ENCODE measurements around the gene MVB12B.

The MVB12B gene

GRCh38 chr9:126468141-126468825 is 141.7 kb downstream of the MVB12B start:
- Histone ChIP-seq H3K27me3 (ENCODE audit: insufficient read depth, low read depth, severe bottlenecking) (no peaks in the 10 kb centered on the region), H3K27ac (no peak overlapping the region), H3K36me3 (peaks cover 16% of the 10 kb centered on the region), H3K9me3 (ENCODE audit: severe bottlenecking) (no peaks in the 10 kb centered on the region), H3K4me3 (ENCODE audit: low read depth, low read length) (no peak overlapping the region)
- no peak for DNase-seq
- no peak for TF ChIP-seq CTCF (IDR thresholded peaks at IDR 0.05; ENCODE audit: low read depth, low read length)

- Histone ChIP-seq H3K4me3 (ENCODE audit: low read depth, low read length) (no peak overlapping the region), H3K9me3 (ENCODE audit: severe bottlenecking) (no peaks in the 10 kb centered on the region), H3K27ac (no peak overlapping the region), H3K36me3 (peaks cover 21% of the 10 kb centered on the region), H3K27me3 (ENCODE audit: insufficient read depth, low read depth, severe bottlenecking) (no peaks in the 10 kb centered on the region)
- no peak for DNase-seq
- no peak for TF ChIP-seq CTCF (IDR thresholded peaks at IDR 0.05; ENCODE audit: low read depth, low read length)
Observed at GRCh38 chr9:126470241-126470993, 143.8 kb downstream of the MVB12B start.

- no peak overlapping the region for H3K27ac ChIP-seq
- no peaks in the 10 kb centered on the region for H3K27me3 ChIP-seq (ENCODE audit: insufficient read depth, low read depth, severe bottlenecking)
- no peak overlapping the region for H3K4me3 ChIP-seq (ENCODE audit: low read depth, low read length)
- TF ChIP-seq CTCF (IDR thresholded peaks at IDR 0.05; ENCODE audit: low read depth, low read length): no peak
- H3K36me3 ChIP-seq: peaks cover 21% of the 10 kb centered on the region
- H3K9me3 ChIP-seq (ENCODE audit: severe bottlenecking): no peaks in the 10 kb centered on the region
- no peak for DNase-seq
Observed at GRCh38 chr9:126471084-126471624, 144.5 kb downstream of the MVB12B start.

- TF ChIP-seq CTCF (IDR thresholded peaks at IDR 0.05; ENCODE audit: low read depth, low read length): no peak
- no peaks in the 10 kb centered on the region for H3K27me3 ChIP-seq (ENCODE audit: insufficient read depth, low read depth, severe bottlenecking)
- no peak overlapping the region for H3K4me3 ChIP-seq (ENCODE audit: low read depth, low read length)
- H3K9me3 ChIP-seq (ENCODE audit: severe bottlenecking): no peaks in the 10 kb centered on the region
- H3K27ac ChIP-seq: no peak overlapping the region
- no peak for DNase-seq
- peaks cover 20% of the 10 kb centered on the region for H3K36me3 ChIP-seq
Observed at GRCh38 chr9:126472198-126472947, 145.7 kb downstream of the MVB12B start.

- Histone ChIP-seq H3K4me3 (ENCODE audit: low read depth, low read length) (no peak overlapping the region), H3K27ac (no peak overlapping the region), H3K27me3 (ENCODE audit: insufficient read depth, low read depth, severe bottlenecking) (no peaks in the 10 kb centered on the region), H3K9me3 (ENCODE audit: severe bottlenecking) (no peaks in the 10 kb centered on the region), H3K36me3 (peaks cover 16% of the 10 kb centered on the region)
- TF ChIP-seq CTCF (IDR thresholded peaks at IDR 0.05; ENCODE audit: low read depth, low read length): no peak
- DNase-seq: no peak
Observed at GRCh38 chr9:126472948-126473298, 146.3 kb downstream of the MVB12B start.
